NCI-H2107 (cell line): Measurements from ENCODE around the gene PIK3R1.

ENCODE experiments used
- DNase-seq: peaks from one replicate; lab custom pipeline; 2025; lab: John Stamatoyannopoulos, UW

The PIK3R1 gene

DNA sequence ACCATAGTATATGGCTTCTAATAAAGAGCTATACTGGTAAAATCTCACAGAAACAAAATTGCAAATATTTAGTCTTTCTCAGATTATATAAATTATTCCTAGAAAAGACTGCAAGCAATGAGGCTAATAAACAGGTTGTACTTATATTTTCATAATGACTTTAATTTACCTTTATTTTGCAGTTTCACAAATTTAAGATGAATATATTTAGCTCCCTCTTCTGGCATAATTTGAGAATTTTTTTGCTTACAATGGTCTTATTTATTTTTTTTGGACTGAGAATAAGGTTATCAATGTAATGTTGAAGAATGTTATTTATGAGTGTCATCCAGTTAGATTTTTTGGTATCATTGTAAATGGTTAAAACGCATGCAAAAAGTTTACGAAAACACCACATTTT lies 56.7 kb downstream of the PIK3R1 start:
- DNase-seq = no peak

DNA sequence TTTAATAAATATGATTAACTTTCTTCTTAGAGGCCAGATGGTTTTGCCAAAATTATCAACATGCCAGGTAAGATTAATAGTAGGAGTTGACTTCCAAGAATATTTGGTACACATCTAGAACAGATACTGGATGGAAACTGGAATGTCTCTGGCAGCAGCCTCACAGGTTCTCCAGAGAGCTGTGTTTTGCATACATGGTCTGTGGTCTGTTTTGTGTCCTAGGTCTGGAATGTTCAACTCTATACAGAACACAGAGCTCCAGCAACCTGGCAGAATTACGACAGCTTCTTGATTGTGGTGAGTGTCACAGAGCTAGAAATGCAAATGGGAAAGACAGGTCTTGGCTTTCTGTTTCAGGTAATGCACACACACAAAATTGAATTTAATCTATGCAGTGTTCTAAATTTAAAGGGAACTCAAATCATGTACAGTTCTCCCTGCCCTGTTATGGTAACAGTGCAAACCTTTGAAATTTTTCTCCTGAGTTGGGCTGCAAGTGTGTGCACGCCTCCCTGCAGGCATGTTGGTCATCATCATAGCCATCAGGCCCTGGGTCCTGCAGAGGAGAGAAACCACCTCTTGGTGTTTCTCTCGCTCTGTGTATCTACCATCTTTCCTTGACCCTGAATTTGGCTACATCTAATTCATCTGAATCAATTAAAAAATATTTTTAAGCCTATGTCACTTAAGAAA lies 58.3 kb downstream of the PIK3R1 start:
- DNase-seq = no peak

DNA sequence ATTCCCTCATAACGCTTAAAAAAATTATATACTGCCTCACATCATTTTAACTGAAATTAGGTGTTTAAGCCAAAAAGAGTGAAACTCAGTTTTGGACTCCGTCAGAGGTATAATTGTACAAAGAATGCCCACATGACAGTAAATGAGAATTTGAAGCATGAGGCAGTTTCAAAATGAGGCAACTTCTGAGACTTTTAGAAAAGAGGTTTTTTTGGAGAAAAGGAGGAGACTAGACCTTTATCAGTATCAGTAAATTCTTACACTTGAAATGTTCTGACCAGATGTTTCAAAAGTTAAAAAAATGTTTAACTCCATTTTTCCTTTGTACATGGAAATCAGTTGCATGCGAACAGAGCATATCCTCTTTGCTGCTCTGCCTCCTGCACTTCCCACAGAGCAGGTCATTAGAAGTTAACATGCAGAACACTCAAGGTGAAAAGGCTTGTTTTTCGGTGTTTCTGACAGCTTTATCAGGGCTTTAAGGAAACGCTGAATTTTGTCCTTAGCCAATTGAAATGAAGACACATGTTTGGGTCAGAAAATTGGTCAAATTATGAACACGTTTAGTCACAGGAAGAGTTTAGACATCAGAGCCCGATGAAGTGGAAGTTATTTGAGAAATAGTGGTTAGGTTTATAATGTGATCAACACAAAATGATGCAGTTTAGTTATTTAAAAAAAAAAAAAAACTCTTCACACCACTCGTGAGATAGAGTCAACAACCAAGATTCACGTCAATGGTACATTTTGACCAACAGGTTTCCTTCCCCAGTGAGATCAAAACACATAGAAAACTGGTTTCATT lies 59.5 kb downstream of the PIK3R1 start:
- DNase-seq = no peak

DNA sequence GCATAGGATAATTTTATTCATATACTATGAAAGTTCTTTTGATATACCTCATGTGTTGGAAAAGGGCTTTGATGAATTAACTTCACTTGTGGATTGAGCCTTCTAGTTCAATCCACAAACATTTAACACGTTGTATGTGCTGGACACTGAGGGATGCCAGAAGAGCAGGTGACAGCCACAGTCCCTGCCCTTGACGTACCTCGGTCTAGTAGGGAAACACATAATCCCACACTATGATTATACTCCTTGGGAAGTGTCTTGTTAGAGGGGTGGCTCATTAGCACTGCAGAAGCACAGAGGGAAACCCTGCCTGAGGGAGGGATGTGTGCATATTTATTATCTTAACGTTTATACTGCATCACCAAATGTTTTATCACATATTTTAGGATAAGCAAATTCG lies 61.2 kb downstream of the PIK3R1 start:
- DNase-seq = no peak

DNA sequence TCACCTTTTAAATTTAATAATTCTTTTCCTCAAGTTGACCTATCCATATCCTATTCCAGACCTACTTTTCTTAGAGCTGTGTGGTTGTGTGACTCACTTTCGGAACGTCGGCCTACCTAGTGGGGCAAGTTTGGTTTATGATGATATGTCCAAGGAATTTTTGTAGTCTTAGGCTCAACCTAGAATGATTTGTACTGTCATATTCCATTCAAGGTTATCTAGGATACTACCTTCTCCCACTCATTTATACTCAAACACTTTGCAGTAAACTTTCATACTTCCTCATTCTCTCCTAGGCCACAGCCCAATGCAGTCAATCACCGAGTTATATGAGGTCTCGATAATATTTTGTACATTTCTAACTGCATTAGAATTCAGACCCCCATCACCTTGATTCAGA lies 61.9 kb downstream of the PIK3R1 start:
- DNase-seq = no peak

DNA sequence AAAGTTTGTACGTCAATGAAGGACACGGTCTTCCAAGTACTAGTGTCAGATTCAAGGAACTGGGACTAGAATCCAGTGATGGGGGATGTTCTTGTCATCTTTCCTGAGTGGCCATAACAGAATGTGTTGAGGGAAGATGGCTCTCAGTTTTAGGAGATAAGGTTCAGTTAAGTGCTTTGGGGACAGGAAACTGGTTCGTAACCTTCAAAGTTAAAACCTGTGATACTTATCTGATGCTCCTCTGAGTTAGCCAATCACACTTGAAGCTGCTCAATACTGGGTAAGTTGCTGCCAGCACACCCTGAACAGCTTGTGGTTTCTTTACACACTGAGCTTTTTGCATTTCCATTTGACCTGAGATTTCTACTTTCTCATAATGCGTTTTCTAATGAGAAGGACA lies 64.4 kb downstream of the PIK3R1 start:
- DNase-seq = no peak

DNA sequence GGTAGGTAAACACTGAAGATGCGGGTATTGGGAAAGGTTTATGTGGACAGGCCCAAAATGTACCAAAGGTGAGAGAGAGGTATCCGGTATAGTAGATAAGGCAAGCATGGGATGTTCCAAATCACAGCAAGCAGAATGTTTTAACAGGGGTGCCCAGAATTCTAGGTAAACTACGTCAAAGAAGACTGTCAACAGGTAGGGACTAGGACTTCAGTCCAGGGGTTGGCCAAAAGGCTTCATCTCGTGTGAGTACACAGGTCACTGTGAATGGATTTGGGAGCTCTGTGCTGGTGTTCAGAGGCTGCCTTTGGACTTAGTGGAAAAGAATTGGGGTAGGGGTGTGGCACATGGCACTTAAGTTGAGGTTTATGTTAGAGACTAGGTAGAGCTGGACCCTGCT lies 66.4 kb downstream of the PIK3R1 start:
- no peak for DNase-seq

DNA sequence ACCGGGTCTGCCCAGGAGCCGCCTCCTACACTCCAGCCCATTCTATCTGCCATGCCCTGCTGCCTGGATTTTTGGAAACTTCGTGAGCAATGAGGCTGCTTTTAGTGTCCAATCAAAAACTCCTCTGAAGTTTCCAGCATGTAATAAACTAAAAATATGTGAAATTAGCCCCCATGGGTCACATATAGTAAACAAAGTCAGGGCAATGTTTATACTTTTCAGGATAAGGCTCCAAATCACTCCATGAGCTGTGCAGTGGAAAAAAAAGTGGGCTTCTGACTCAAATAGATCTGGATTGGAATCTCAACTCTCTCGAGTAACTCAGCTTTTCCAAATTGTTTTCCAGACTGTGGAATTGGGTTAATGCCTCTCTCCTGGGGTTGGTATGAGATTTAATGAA lies 68.2 kb downstream of the PIK3R1 start:
- no peak for DNase-seq

DNA sequence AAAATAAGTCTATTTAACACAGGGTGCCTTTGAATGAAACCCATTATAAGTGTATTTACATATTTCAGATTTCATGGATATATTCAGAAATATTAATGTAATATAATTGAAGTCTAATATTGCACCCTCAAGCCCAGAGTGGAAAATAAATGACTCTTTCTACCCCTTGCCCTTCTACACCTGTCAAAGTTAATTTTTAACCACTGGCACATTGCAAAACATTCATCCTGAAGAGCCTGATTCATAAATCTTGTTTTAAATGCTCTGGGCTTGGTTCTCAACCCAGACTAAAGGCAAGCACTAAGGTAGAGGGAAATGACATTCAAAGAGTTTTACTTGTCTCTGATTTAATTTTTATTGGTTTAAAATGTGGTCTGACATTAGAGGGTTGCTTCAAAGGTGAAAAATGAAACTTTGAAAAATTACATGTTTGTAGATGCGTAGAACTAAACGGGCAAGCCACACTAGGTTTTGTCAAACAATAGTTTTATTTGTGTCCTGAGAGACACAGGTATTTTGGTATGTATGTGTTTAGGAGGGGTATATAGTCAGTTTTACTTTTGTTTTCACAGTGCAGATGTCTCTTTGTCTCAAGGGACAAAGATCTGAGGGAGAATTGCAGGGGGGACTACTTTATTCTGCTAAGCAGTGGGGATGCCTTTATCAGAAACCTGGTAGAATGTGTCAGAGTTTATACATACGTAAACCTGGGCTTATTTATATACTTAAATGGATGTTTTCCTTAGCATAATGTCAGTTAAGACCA lies 69.7 kb downstream of the PIK3R1 start:
- no peak for DNase-seq

DNA sequence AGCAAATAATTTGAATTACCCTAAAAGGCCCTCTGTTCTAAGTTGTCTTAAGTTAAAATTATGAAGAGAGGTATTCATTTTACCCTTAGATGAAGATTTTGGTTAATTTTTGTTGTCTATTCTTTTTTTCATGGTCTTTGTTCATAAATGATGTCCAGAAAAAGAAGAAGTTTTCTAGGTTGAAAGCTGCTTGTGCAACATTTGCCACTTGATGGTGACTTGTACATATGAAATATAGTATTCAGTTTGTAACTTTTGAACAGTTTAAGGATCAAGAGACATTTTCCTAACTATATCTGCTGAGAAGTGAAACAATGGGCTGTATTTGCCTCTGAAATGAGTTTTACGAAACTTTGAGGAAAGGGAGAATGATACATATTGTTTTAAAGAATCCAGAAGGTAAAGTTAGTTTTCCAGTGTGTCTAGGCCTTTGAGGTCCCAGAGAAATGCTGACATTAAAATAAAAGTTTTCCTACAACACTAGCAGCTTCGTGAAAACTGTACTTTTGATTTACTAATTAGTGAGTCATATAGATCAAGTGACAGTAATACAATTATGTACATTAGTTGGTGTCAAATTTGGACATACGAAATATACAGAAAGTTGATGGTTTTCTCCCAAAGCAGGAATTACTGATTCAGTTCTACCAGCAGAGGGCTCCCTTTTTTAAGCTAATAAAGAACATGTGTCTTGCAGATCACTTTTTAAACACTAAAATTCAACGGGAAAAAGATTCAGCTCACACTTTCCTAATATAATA lies 70.5 kb downstream of the PIK3R1 start:
- DNase-seq = no peak

DNA sequence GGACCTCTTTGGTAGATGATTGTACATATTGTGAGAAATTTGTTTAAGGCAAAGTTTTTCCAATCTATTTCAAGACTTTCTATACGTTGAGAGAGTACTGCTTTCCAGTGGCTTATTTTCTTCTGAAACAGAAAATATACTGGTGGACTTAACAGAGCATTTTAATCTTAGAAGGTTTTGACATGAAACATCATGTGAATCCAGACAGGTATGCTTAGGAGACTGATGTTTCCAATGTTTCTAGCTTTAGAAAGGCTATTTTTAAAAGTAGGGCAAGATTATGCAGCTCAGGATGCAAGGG lies 71.0 kb downstream of the PIK3R1 start:
- DNase-seq = no peak

DNA sequence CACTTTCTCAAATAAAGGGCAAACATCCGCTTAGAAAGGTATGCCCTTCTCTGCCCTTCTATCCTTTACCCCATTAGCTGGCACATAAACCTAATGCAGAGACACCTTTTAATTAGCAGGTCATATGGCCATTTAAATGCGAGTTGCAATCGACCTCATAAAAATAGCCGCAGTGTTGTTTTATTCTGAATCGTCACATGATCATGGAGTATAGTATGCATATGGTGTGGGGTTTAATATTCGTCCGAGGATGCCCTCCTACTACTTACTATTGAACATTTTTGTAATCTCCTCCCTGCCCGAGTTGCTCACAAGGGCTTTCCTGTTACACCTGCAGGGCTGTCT lies 72.0 kb downstream of the PIK3R1 start:
- no peak for DNase-seq

DNA sequence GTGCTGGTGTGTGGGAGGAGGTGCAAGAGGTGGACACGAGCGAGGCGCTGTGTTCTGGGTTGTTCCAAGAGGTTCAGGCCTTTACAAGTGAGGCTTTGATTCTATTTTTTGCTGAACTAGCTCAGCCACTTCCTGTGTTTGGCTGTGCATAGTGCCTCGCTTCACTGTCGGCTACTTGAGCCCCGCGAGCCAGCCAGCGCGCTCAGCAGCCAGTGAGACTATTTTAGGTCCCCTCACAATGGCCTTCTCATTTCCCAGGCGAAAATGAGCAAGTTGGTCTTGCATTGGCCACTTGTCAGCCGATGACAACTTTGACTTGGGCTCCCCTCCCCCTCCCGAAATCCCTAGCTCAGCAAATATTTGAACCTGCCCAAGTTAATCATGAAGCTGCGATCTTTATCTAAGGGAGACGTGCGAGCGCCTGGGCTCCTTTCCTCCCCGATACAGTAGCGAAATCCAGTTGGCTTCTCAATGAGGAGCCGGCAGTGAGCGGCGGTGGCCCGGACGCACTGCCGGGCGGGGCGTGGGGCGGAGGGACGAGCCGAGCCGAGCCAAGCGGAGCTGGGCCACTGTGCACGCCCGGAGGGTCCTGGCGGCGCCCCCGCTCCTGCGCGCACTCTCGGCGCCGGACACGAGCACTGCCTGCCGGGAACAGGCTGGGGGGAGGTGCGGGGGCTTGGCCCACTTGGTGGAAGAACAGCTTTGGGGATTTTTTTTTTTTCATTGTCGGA lies 72.6 kb downstream of the PIK3R1 start:
- no peak for DNase-seq

DNA sequence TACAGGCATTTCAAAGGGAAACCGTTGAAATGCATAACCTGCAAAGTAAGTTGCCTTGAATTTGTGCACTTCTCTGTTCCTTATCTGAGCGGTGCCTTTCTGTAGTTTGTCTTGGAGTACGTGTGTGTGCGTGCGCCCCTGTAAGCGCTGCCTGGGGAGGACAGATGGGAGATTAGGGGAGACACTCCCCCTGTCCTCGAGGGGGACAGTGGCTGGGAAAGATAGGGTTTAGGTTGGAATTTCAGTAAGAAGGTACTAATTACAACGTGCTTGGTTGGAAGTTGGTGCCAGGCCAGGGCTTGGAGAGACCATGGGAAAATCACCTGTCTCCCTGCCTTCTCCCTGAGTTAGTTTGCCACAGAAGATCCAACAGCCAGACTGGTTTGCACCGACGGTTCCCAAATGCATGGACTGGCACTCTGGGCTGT lies 73.2 kb downstream of the PIK3R1 start:
- no peak for DNase-seq

DNA sequence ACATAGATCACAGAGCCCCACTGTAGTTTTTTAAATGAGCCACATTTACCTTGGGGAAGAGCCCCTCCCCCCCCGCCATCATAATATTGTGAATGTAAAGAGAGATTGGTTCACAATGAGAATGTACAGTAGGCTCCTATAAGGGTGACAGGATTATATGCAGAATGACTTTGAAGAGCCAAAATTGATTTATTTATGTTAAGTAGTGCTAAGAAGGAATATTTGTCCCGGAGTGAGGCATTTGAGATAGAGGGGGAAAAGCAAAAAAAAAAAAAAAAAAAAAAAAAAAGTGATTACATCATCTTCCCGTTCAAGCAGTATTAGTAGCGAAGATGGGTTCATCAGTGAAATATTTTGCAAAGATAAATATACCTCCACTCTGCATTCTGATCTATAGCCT lies 73.9 kb downstream of the PIK3R1 start:
- no peak for DNase-seq

DNA sequence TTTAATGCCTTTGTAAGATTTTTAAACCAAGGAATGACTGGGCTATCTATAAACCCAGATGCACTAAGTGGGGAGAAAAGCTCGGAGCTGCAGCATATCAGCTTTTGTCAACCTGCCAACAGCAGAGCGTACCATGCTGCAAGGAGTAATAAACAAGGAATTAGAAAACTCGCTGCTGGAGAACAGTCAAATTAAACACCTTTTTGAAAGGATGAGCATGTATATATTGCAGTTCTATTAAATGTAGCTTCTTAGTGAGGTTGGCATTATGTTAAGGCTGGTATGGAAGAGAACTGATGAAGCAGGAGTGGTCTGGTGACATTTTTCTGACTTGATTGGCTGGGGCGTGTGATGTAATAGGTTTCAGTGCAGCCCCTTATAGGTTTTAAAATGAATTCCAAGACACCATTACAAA lies 74.7 kb downstream of the PIK3R1 start:
- DNase-seq = no peak

DNA sequence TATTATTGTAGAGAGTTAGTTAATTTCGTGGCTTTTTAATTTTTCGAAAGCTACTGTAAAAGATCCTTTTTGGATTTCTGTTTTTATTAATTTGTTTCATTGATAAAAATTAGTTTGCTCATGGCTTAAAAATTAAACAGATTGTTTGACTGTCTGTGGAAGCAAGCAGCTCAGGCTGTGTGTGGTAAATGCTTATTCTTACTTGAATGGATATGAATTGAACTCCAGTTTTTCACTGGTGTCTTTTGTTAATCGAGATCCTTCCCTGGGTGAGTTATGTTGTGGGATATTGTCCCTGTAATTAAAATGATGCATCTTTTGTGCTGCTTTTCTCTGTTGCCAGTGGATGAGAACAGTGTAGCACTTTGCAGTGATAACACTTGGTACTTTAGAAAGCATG lies 75.3 kb downstream of the PIK3R1 start:
- no peak for DNase-seq

DNA sequence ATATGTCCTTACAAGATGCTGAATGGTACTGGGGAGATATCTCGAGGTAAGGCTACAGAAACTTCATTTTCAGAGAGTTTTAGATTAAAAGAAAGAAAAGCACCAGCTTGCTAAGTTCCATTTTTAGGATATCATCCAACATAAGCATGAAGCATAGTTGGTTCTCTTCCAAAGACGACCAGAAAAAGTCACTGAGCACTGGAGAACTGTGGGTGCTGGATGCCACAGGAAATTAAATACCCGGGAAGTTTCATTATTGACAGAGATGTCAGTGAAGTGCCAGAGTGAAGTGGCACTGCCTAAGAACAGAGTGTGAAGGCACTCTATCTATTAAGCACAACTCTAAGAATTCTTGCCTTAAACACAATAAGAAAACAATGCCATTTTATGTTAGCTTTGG lies 76.8 kb downstream of the PIK3R1 start:
- DNase-seq = no peak

DNA sequence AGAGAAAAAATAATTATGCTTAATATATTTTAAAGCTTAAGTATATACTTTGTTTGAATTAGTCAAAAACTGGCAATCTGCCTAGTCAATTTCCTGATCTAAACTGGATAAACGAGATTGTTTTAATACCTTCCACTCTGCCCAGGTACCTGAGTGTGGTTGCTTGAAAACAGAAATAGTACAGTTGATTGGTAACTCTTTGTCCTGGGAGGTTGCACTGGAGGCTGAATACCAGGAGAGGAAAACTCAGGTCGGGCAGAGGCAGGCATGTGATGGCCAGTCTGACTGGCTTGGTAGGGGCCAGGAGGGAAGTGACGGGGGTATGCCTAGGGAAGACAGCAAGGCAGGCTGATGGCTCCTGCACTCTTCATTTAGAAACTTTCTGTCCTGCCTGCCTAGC lies 80.2 kb downstream of the PIK3R1 start:
- no peak for DNase-seq

DNA sequence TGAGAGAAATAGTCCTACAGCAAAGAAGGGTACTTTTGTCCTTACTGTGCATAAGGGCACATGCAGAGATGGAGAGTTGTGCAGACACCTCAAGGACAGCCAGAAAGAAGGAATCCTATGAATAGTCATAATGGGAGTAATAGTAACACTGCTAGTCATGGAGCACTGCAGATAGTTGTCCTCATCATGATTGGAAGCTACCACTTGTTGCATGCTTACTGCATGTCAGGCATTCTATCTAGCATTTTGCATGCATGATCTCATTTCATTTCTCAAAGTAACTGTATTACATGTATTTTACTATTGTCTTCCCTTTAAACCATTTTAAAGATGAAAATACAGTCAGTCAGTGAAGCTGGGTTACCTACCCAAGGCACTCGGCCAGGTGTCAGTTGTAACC lies 81.3 kb downstream of the PIK3R1 start:
- no peak for DNase-seq

DNA sequence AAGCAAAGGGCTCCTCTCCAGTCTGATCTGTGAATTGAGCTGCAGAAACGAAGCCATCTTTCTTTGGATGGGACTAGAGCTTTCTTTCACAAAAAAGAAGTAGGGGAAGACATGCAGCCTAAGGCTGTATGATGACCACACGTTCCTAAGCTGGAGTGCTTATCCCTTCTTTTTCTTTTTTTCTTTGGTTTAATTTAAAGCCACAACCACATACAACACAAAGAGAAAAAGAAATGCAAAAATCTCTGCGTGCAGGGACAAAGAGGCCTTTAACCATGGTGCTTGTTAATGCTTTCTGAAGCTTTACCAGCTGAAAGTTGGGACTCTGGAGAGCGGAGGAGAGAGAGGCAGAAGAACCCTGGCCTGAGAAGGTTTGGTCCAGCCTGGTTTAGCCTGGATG lies 82.1 kb downstream of the PIK3R1 start:
- DNase-seq = no peak

DNA sequence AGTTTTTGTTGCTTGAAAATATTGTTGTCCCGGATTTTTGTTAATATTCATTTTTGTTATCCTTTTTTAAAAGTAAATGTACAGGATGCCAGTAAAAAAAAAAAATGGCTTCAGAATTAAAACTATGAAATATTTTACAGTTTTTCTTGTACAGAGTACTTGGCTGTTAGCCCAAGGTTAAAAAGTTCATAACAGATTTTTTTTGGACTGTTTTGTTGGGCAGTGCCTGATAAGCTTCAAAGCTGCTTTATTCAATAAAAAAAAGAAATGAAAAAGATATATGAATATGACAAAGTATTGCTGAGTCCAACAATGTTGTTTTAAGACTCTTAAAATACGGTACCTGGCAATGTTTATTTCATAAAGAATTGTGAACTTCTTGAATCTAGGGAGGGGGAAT lies 82.9 kb downstream of the PIK3R1 start:
- DNase-seq = no peak
